HepG2 (cell line): Measurements from ENCODE around the gene HOXA7. TPM values are rescaled to one million over a fixed set of nuclear protein-coding genes. Genes with fewer than 3 reads are reported as not detected.
A peak's percentile ranks its signal among the peaks of the same experiment; 100 is the strongest.

Experiments
- BORCS8-MEF2B ChIP-seq: sonication (generic); formaldehyde crosslinking; IDR thresholded peaks from 2 replicates; pipeline ENCODE4 v1.8.0; 2022; ENCODE audit warnings: mild to moderate bottlenecking, missing genetic modification reagents
- CBFB ChIP-seq: sonication (generic); formaldehyde crosslinking; IDR thresholded peaks from 2 replicates; pipeline ENCODE4 v1.4.0; 2020; ENCODE audit warnings: missing genetic modification reagents
- DMAP1 ChIP-seq: IDR thresholded peaks from 2 replicates; pipeline ENCODE4 v1.6.1; 2016
- HNRNPH1 ChIP-seq: fragments of 200-400 bp; formaldehyde crosslinking; optimal IDR thresholded peaks from 2 replicates; pipeline ENCODE3; 2017; ENCODE audit warnings: mild to moderate bottlenecking, low read depth, low read length
- SKI ChIP-seq: fragments of 450-650 bp; IDR thresholded peaks from one replicate; pipeline ENCODE4 v1.6.1; 2018; ENCODE audit warnings: mild to moderate bottlenecking; ENCODE audit not compliant: partially characterized antibody
- SNAPC5 ChIP-seq: sonication (generic); formaldehyde crosslinking; IDR thresholded peaks from 2 replicates; pipeline ENCODE4 v1.8.1; 2023; ENCODE audit warnings: mild to moderate bottlenecking, missing genetic modification reagents, borderline replicate concordance
- SRY ChIP-seq: sonication (generic); formaldehyde crosslinking; IDR thresholded peaks from 2 replicates; pipeline ENCODE4 v1.8.0; 2022; ENCODE audit warnings: mild to moderate bottlenecking, missing genetic modification reagents
- ZFYVE20 ChIP-seq: sonication (generic); formaldehyde crosslinking; IDR thresholded peaks from 2 replicates; pipeline ENCODE4 v1.8.0; 2023; ENCODE audit warnings: low read depth, mild to moderate bottlenecking, moderate library complexity, missing genetic modification reagents, borderline replicate concordance
- ZNF230 ChIP-seq: sonication (generic); formaldehyde crosslinking; IDR thresholded peaks from 2 replicates; pipeline ENCODE4 v1.4.0; 2020; ENCODE audit warnings: mild to moderate bottlenecking, missing genetic modification reagents
- ZNF34 ChIP-seq: sonication (generic); formaldehyde crosslinking; IDR thresholded peaks from 2 replicates; pipeline ENCODE4 v1.4.0; 2020; ENCODE audit warnings: mild to moderate bottlenecking, missing genetic modification reagents, borderline replicate concordance
- ZNF770 ChIP-seq: sonication (generic); formaldehyde crosslinking; IDR thresholded peaks from 2 replicates; pipeline ENCODE4 v1.5.0; 2020; ENCODE audit warnings: mild to moderate bottlenecking, missing genetic modification reagents
- ZNF850 ChIP-seq: sonication (generic); formaldehyde crosslinking; conservative IDR thresholded peaks from 2 replicates; pipeline ENCODE4 v1.9.0; 2021; ENCODE audit warnings: mild to moderate bottlenecking, missing genetic modification reagents
- polyA plus RNA-seq, 8 experiments: library from polyadenylated mRNA; depleted of rRNA in 3 of 8; stranded (reverse) in 7 of 8; unstranded in 1 of 8; fragments of >200 nt; fragmentation: Illumina TruSeq in 4 of 8; extraction: Trizol in 4 of 8; gene quantifications; 2 replicates each; pipeline versions ENCODE4 v1.2.1 to v1.2.3, GENCODE V29; 2011 to 2016; ENCODE audit warnings: low read depth in 4 of 8, missing spikeins in 1 of 8, mixed read lengths in 1 of 8; ENCODE audit not compliant: insufficient read depth in 1 of 8
- total RNA-seq, 5 experiments: library from RNA; depleted of rRNA; stranded (reverse); fragments of >200 nt; fragmentation: Illumina TruSeq; extraction: Trizol; gene quantifications; 2 replicates each; pipeline ENCODE4 v1.2.3, GENCODE V29; 2016; ENCODE audit warnings: low read depth in 1 of 5
- TF ChIP-seq, protein P1 (sequence below): IDR thresholded peaks from 2 replicates; pipeline ENCODE4 v1.6.1; 2012; ENCODE audit warnings: low read length, improper control_type of control experiment

Gene HOXA7
- total and polyA plus RNA-seq, 2 of the 13 experiments (the other 11 are each of a cell fraction or from before 2014, with no cell fraction given), result 0.05 TPM; not detected in 1

DNA sequence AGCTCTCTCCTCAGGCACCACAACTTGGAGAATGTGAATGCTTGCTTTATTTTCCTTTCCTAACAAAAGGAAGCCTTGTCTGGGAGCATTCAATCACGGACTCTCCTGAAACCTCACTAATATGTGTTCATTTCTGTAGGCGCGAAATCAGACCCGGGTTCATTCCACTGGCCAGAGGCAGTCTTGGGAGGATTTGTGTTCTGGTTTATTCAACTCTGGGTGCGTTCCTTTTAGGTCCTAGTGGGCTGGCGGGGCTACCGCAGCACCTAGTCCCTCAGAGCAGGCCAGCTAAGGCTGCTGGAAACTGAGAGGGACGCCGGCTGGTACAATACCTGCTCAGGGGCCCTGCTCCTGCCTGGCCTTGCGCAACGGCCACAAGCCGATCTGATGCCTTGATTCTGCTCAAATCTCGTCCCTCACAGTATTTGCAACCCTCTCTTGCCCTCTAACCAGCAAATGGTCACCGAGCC is 33.4 kb downstream of the HOXA7 start (continued):
- TF ChIP-seq HNRNPH1 (no peak), ZNF770 (CRISPR knock-in tag) (no peak), CBFB (0 out of 2 replicates have a peak, but pooled peaks have one; percentile 22), DMAP1 (no peak; the same call in 1 of the 2 replicates), ZFYVE20 (CRISPR knock-in tag) (no peak), SKI (no peak), BORCS8-MEF2B (CRISPR knock-in tag) (no peak), ZNF34 (CRISPR knock-in tag) (no peak), ZNF230 (CRISPR knock-in tag) (no peak), ZNF850 (no peak), SNAPC5 (no peak), SRY (CRISPR knock-in tag) (no peak)
- TF ChIP-seq, protein P1, sequence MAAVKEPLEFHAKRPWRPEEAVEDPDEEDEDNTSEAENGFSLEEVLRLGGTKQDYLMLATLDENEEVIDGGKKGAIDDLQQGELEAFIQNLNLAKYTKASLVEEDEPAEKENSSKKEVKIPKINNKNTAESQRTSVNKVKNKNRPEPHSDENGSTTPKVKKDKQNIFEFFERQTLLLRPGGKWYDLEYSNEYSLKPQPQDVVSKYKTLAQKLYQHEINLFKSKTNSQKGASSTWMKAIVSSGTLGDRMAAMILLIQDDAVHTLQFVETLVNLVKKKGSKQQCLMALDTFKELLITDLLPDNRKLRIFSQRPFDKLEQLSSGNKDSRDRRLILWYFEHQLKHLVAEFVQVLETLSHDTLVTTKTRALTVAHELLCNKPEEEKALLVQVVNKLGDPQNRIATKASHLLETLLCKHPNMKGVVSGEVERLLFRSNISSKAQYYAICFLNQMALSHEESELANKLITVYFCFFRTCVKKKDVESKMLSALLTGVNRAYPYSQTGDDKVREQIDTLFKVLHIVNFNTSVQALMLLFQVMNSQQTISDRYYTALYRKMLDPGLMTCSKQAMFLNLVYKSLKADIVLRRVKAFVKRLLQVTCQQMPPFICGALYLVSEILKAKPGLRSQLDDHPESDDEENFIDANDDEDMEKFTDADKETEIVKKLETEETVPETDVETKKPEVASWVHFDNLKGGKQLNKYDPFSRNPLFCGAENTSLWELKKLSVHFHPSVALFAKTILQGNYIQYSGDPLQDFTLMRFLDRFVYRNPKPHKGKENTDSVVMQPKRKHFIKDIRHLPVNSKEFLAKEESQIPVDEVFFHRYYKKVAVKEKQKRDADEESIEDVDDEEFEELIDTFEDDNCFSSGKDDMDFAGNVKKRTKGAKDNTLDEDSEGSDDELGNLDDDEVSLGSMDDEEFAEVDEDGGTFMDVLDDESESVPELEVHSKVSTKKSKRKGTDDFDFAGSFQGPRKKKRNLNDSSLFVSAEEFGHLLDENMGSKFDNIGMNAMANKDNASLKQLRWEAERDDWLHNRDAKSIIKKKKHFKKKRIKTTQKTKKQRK, result no peak
